OCI-LY7 (cell line): ENCODE measurements around the gene CCDC85B.

Source experiments
- CTCF ChIP-seq: fragments of 200-600 bp; sonication (generic); conservative IDR thresholded peaks from 2 replicates; pipeline ENCODE4 v1.5.1; 2014; ENCODE audit warnings: mild to moderate bottlenecking, antibody characterized with exemption, low read length, moderate library complexity, mixed read lengths
- EZH2phosphoT487 ChIP-seq: fragments of 200-600 bp; sonication (generic); IDR thresholded peaks from 2 replicates; pipeline ENCODE4 v1.6.1; 2018; ENCODE audit warnings: low read depth, borderline replicate concordance, mild to moderate bottlenecking, mixed run types, antibody characterized with exemption, low read length, moderate library complexity, mixed read lengths

- no peak for TF ChIP-seq CTCF
- TF ChIP-seq EZH2phosphoT487, result no peak
These were observed 30.6 kb downstream of the CCDC85B start for GRCh38 chr11:65921033-65921555.
